ENCODE results near the gene PEX12. TPM values are rescaled to one million over a fixed set of nuclear protein-coding genes. Genes with fewer than 3 reads are reported as not detected.

The PEX12 gene
- total RNA-seq, 1 experiment from 2014 or later: 5.8 TPM

DNA sequence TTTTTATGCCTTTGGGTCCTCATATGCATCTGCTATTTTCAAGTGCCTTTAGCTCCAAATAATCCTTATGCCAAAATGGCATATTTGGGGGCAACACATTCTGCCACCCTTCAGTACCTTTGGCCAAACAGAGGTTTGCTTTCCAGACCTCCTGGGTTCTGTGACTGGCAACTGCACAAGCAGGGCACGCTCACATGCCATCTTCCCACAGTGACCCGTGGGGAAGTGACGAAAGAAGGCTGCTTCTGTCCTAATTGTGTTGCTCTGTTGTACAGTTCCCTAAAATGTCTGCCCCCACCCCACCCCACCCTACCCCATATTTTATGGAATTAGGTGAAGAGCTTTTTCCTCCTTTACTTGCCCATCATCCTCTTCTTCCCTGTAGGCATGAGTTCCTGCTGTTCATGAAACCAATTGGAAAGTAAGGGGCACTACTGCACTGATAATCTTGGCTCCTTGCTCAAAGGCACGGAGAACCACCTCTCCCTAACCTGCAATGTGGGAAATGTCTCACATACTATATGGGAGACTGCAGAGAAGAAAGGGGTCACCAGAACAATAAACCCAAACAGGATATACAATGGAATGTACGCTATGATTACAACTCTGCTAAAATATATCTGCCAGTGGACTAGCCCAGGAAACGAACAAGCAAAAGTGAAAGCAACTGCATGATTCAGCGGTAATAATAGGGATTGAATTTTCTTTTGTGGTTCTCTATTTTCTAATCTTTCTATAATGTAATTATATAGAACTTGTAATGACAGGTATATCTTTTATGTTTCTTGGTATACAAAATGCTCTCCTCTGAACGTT, 37.6 kb downstream of the PEX12 start:
- intact Hi-C loops (cut with micrococcal nuclease; ENCODE audit: unreplicated experiment): no loop called here
- CTCF ChIA-PET: interaction anchor here (0.6 kb wide), 1 partner anchor 1115 kb away, joined by 4 read pairs; no protein-coding TSS in a partner anchor
- DNase-seq: peak in 1 of 2 experiments; percentile 3
- Histone ChIP-seq H3K27me3 (ENCODE audit: insufficient read depth, low read depth) (0 out of 2 replicates have a peak, but pooled peaks cover 2% of the 10 kb centered on the region), H4K20me1 (ENCODE audit: insufficient read depth) (no peaks in the 10 kb centered on the region), H3K27ac (no peak overlapping the region), H3K79me2 (ENCODE audit: low read depth) (no peaks in the 10 kb centered on the region), H3K4me3 (no peak overlapping the region; the same call in 1 of the 2 replicates), H3K36me3 (ENCODE audit: low read depth) (no peaks in the 10 kb centered on the region), H3F3A (ENCODE audit: insufficient read depth, low read depth) (no peaks in the 10 kb centered on the region), H3K4me2 (peak overlapping the region; percentile 64), H3K9me3 (ENCODE audit: insufficient read depth, low read depth) (no peaks in the 10 kb centered on the region), H3K9me2 (ENCODE audit: insufficient read depth) (no peaks in the 10 kb centered on the region), H3K4me1 (replicated peaks; ENCODE audit: insufficient read depth) (no peaks in the 10 kb centered on the region), H2AFZ (no peak overlapping the region; the same call in 1 of the 2 replicates)
- no TSS peak for BruUV-seq (replicated peaks)
- POLR2A ChIA-PET (ENCODE audit: unreplicated experiment): interaction anchor here (0.6 kb wide), 1 partner anchor 28 kb away, joined by 8 read pairs; no protein-coding TSS in a partner anchor
- TF ChIP-seq EZH2 (IDR thresholded peaks at IDR 0.05; ENCODE audit: low read depth): no peak
- TF ChIP-seq, protein P1, sequence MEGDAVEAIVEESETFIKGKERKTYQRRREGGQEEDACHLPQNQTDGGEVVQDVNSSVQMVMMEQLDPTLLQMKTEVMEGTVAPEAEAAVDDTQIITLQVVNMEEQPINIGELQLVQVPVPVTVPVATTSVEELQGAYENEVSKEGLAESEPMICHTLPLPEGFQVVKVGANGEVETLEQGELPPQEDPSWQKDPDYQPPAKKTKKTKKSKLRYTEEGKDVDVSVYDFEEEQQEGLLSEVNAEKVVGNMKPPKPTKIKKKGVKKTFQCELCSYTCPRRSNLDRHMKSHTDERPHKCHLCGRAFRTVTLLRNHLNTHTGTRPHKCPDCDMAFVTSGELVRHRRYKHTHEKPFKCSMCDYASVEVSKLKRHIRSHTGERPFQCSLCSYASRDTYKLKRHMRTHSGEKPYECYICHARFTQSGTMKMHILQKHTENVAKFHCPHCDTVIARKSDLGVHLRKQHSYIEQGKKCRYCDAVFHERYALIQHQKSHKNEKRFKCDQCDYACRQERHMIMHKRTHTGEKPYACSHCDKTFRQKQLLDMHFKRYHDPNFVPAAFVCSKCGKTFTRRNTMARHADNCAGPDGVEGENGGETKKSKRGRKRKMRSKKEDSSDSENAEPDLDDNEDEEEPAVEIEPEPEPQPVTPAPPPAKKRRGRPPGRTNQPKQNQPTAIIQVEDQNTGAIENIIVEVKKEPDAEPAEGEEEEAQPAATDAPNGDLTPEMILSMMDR (conservative IDR thresholded peaks at IDR 0.05): no peak

DNA sequence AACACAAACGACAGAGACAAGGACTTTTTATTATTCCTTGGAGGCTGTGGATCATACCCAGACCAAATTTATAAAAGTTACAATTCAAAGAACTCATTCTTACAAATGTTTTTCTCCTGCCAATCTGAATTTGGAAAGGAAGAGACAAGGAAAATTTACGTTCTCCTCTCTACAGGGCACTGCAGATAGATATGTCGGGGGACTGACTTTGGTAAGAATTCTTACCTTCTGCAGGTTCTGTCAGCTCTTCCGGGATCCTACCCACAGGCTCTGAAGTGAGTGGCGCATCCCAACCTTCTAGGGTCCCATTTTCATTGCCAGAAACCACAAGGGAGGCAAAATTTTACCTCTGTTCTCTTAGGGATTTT, 38.7 kb downstream of the PEX12 start:
- ChIA-PET POLR2A (ENCODE audit: unreplicated experiment) (interaction anchor here (0.5 kb wide), 1 partner anchor 1053 kb away, joined by 3 read pairs; no protein-coding TSS in a partner anchor), CTCF (interaction anchor here (0.6 to 0.7 kb wide), 6 partner anchors 12 to 1125 kb away, joined by 3 to 8 read pairs (median 4); no protein-coding TSS in a partner anchor)
- Histone ChIP-seq H2AFZ (no peak overlapping the region), H3K4me2 (0 out of 2 replicates have a peak overlapping the region, but pooled peaks have one; percentile 5), H3K79me2 (ENCODE audit: low read depth) (no peaks in the 10 kb centered on the region), H3K27ac (no peak overlapping the region), H3K4me1 (replicated peaks; ENCODE audit: insufficient read depth) (no peaks in the 10 kb centered on the region), H3K4me3 (no peak overlapping the region), H3K9me2 (ENCODE audit: insufficient read depth) (no peaks in the 10 kb centered on the region), H3F3A (ENCODE audit: insufficient read depth, low read depth) (no peaks in the 10 kb centered on the region), H3K36me3 (ENCODE audit: low read depth) (no peaks in the 10 kb centered on the region), H3K9me3 (ENCODE audit: insufficient read depth, low read depth) (no peaks in the 10 kb centered on the region), H4K20me1 (ENCODE audit: insufficient read depth) (no peaks in the 10 kb centered on the region), H3K27me3 (ENCODE audit: insufficient read depth, low read depth) (no peaks in the 10 kb centered on the region)
- no peak for DNase-seq
- TF ChIP-seq, protein P1 (conservative IDR thresholded peaks at IDR 0.05): peak; percentile 40; the same call in 1 of the 2 replicates
- no peak for TF ChIP-seq EZH2 (IDR thresholded peaks at IDR 0.05; ENCODE audit: low read depth)
- intact Hi-C loops (cut with micrococcal nuclease; ENCODE audit: unreplicated experiment): loop anchor here (1.0 to 10.0 kb wide), 5 partner anchors 208 to 1335 kb away; partner anchors contain the start of gene LIG3
- no TSS peak for BruUV-seq (replicated peaks)

DNA sequence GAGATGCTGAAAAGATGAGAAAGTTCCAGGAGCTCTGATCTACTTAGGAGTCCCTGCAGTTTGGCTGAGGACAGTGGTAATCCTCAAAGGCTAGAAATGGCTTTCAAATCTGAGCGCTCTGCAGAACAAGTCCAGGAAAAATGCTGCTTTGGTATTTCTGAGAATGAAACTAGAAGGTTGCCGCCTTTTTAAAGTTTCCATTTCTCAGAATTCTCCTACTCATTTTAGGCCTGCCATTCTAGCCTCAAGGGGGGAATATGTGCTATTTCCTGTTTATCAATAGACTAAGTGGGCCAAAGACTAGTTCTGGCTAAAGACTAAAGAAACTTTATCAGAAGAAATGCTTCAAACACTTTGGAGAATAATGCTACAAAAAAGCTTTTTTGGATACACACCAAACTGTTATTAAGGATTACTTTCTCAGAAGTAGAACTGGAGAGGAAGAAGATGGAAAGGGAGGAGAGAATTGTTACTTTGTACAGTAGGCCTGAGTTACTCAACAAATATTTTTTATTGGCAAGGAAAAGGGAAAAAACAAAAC, 40.7 kb downstream of the PEX12 start, which contains the start of gene SLFN12L:
SLFN12L (minus strand) TSS at position 78 of the 541 bp plus-strand sequence. CDS start 15,314 bp downstream, outside the sequence.
- intact Hi-C loops (cut with micrococcal nuclease; ENCODE audit: unreplicated experiment): loop anchor here (5.0 to 10.0 kb wide), 4 partner anchors 210 to 1333 kb away; partner anchors contain the start of gene LIG3
- H3K79me2 ChIP-seq (ENCODE audit: low read depth): no peaks in the 10 kb centered on the region
- no TSS peak for BruUV-seq (replicated peaks)
- no peaks in the 10 kb centered on the region for H3K27me3 ChIP-seq (ENCODE audit: insufficient read depth, low read depth)
- TF ChIP-seq EZH2 (IDR thresholded peaks at IDR 0.05; ENCODE audit: low read depth): no peak
- TF ChIP-seq, protein P1 (conservative IDR thresholded peaks at IDR 0.05): no peak
- ChIA-PET CTCF (interaction anchor here (0.6 to 1.0 kb wide), 2 partner anchors 93 to 308 kb away, joined by 3 read pairs; no protein-coding TSS in a partner anchor), POLR2A (ENCODE audit: unreplicated experiment) (no interaction called here)
- H3K4me1 ChIP-seq (replicated peaks; ENCODE audit: insufficient read depth): no peaks in the 10 kb centered on the region
- no peak within 1 kb of the TSS for H2AFZ ChIP-seq
- H3K9me2 ChIP-seq (ENCODE audit: insufficient read depth): no peaks in the 10 kb centered on the region
- H3K4me3 ChIP-seq: no peak within 1 kb of the TSS
- H4K20me1 ChIP-seq (ENCODE audit: insufficient read depth): no peaks in the 10 kb centered on the region
- no peaks in the 10 kb centered on the region for H3K9me3 ChIP-seq (ENCODE audit: insufficient read depth, low read depth)
- no peaks in the 10 kb centered on the region for H3K36me3 ChIP-seq (ENCODE audit: low read depth)
- no peak within 1 kb of the TSS for H3K4me2 ChIP-seq
- DNase-seq: no peak
- H3K27ac ChIP-seq: no peak within 1 kb of the TSS
- H3F3A ChIP-seq (ENCODE audit: insufficient read depth, low read depth): no peaks in the 10 kb centered on the region

Measured in PC-9 (cell line).